ENCODE results near the gene MARCHF10.

MARCHF10 gene

DNA sequence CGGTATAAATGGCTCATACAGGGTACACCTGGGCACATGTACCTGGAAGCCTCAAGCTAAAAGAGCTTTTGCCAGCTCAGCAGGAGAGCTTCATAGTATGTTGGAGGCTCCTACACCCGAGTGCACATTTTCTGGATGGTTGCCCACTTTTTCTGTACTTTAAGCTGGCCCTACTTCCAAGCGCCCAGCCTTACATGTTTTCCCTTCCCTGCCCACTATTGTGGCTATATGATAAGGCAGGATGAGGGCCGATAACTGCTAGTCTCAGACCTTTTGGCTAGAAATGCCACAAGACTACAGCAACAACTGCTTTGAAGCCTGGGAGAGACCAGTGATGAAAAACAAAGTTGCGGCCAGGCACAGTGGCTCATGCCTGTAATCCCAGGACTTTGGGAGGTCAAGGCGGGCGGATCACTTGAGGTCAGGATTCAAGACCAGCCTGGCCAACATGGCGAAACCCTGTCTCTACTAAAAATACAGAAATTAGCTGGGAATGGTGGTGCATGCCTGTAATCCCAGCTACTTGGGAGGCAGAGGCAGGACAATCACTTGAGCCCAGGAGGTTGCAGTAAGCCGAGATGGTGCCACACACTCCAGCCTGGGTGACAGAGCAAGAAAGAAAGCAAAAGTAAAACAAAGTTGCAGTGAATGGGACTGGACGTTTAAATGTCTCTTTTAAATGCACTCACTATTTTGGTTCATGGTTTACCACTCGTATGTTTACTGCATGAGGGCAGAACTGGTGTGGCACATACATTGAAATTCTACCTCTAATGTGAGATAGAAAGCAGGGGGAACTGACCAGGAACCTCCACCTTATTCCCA lies 14.2 kb upstream of the MARCHF10 start:
- no peak for DNase-seq (ENCODE audit: low read depth in 2 of 2, low spot score in 1 of 2)

DNA sequence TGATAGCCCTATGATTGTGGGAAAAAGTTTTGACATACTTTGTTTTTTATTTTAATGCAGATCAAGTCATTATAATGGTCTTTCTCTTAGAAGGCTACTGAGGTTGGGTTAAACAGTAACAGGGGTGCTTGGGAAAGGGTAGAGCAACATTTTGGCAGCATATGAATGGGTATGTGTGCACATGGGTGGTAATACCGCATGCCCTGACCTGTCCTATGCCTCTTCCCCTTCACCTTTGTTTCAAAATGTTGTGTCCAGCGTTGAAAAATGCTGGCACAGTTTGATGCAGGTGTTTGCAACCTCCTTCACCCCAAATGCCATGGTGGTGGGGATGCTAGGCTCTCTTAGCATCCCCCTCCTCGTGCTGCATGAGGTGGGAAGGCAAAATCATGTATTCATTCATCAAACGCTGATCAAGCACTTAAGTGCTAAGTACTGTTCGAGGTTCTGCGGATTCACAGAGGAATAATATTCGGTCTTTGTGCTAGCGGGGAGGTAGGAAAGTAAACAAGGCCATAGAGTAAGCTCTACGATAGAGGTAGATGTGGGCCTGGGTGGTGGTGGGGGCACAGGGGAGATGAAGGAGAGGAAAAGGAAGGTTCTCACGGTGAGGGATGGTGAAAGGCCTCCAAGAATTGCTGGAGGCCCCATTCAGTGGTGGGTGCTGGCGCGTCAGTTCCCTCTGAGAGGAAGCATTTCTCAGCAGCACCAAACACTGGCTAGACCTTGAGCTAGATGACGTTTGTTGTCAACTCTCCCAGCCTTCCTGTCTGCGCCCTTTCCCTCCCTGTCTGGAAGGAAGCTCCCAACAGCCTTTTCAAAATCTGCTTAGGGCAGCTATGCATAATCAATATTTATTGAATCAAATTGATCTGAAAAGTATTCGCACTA lies 13.3 kb upstream of the MARCHF10 start:
- DNase-seq (ENCODE audit: low read depth in 2 of 2, low spot score in 1 of 2): no peak

DNA sequence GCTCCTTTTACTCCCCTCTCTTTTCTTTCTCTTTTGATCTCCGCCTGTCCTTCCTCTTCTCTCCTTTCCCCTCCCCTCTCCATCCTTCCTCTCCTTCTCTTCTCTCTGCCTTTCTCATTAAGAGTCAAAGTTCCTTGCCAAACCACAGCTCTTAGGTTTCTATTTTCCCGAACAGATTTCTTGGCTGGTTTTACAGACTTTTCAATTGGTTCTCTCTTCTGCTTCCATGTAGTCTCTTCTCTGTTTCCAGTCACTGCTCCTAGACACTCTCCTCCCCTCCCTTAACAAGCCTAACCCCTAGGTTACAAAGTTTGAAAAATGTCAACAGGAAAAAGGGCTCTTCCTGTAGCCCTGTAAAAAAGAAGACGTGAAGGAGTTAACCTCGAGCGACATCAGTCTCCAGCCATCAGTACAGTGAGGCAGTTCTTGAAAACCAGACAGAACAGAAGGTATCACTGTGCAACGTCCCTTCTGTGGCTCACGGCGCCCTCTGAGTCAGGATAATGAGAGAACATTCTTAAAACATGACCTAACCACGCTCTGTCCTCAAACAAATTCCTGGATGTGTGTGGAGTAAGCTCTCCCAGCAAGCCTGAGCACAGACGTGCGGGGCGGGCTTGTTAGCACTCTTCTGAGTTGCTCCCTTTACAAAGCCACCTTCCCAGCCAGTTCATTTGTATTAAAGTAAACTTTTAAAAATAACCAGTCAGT lies 11.6 kb upstream of the MARCHF10 start:
- DNase-seq (ENCODE audit: low read depth in 2 of 2, low spot score in 1 of 2): no peak

DNA sequence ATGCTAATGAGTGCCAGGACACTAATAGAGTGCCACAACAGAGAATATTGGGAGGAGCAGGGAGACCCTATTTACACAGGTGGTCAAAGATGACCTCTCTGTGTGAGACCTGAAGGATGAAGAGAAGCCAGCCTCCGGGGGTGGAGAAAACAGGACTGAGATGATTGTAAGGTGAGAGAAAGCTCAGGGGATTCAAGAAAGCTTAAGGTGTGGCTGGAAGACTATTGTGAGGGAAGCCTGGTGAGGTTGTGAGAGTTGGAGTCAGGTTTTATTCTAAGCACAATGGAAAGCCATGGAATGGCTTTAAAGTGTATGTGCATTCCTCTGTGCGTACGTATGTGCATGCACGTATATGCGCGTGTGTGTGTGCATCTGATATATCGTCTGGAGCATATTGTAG lies 10.4 kb upstream of the MARCHF10 start:
- no peak for DNase-seq (ENCODE audit: low read depth in 2 of 2, low spot score in 1 of 2)

DNA sequence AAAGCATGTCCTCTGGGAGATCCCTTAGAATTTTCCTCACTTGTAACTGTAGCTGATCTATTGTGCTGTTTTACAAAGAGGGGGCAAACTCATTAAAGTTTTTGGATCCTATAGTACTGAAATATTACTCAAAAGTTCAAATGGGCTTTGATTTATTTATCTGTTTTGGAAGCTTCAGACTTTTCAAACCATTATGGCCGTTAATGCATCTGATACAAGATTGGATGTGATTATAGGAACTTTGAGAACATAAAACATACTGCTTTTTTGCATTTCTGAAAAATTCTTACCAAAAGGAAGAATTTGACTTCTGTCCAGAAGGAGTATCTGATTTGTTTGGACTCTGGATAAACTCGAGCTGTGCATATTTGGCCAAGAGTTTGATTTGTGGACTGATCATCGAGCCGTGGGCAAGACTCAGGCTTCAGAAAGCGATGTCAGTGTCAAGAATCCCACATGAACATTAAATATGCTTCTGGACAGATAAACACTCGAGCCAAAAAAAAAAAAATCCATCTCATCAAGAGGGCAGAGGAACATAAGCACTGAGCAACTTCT lies 8.2 kb upstream of the MARCHF10 start:
- no peak for DNase-seq (ENCODE audit: low read depth in 2 of 2, low spot score in 1 of 2)

DNA sequence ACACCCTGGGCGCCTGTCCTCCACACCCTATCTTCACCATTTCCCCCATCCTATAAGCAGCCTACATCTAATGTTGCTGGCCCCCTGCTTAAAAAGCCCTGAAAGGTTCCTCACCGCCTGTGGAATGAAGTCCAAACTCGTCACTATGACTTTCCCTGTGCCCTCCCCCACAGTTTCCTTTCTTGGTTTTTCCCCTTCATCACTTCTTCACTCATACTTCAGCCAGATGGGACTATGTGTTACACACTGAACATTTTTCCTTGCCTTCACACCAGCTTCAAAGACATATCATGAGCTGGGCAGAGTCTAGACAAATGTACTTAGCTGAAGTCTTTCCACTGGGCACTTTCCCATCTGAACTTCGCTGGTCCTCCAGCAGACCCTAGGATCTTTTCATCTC lies 1.5 kb upstream of the MARCHF10 start:
- no peak for DNase-seq (ENCODE audit: low read depth in 2 of 2, low spot score in 1 of 2)

DNA sequence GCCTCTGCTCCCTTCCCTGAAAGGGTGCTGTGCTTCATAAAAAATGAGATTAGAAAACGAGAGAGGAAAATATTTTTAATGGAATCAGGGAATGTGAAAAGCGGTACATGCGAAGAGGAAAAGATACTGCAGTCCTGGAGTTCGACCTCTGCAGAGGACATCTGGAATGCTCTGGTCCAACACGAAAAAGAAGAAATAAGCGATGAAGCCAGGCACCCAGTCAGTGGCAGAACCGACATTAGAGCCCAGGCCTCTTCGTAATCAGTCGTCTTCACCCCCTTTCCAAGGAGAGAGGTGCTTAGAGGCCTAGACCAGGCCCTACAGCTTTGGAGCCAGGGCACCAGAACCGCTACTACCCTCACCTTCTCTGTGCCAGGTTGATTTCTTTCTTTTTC lies 459 bp upstream of the MARCHF10 start:
- no peak for DNase-seq (ENCODE audit: low read depth in 2 of 2, low spot score in 1 of 2)

DNA sequence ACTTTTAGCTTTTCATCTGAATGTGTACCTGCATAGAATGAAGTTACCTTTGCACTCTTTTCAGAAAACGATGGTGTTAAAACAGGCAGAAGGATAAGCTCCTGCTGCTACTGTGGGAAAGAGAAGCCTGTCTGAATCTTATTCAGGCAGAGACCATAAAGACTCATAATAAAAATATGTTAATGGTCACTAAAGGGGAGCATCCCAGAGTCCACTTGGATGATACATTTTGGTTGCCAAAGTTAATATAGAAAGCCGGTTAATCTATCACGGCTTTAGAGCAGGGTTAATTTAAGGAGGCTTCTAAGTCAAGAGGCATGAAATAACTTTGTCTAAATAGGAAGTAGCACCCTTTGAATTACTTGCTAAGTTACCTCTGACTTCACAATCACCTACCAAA lies 2.9 kb downstream of the MARCHF10 start:
- no peak for DNase-seq (ENCODE audit: low read depth in 2 of 2, low spot score in 1 of 2)

DNA sequence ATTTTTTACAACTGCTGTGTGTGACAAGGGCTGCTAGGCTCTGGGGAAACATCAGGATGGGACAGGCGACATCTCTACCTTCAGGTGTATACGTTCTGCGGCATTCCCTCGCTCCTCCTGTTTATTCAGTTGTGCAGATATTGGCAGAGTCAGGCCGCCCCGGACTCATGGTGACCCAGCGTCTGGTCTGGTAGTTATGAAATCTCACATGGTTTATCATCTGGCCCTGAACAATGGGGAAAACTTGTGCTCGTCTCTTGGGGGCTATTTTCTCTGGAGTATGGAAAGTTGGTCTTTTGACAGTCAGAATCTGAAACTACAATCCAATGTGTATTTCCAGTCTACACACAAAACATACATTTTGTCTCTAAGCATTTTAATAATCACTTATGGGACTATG lies 3.3 kb downstream of the MARCHF10 start:
- DNase-seq (ENCODE audit: low read depth in 2 of 2, low spot score in 1 of 2): no peak

DNA sequence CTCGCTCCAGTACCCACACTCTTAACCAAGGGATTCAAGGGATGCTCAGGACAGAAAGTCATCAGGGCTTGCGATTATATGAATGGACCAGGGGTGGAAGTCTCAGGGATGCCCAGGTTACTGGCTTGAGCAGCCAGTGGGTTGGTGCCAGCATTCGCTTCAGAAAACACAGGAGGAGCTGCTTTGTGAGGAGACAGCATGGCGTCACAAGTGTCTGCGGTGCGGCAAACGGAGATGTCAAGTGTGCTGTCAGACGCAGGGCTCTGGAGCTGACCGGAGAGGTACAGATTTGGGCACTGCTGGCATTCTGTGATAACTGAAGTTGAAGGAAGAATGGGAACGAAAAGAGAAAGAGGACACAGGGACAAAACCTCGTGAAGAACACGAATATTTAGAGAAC lies 4.1 kb downstream of the MARCHF10 start:
- DNase-seq (ENCODE audit: low read depth in 2 of 2, low spot score in 1 of 2): no peak

DNA sequence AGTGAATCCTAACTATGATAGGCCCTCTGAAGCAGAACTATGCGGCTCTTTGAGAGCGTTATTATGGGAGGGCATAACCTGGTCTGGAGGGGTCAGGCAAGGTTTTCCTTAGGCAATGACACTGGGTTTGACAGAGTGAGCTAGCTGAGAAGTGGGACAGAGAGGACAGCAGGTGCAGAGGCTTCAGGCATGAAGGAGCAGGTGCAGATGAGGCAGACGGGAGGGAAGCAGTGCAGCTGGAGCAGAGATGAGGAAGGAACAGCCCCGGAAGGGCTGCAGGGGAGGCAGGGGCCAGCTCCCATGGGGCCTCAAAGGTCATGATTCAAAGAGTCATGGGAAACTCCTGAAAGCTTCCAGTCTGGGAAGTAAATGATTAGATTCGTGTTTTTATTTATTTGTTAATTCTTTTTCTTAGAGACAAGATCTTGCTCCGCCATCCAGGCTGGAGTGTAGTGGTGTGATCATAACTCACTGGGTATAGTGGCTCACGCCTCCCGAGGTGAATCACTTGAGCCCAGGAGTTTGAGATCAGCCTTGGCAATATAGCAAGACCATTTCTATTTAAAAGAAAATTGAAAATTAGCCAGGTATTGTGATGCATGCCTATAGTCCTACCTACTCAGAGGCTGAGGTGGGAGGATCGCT lies 5.4 kb downstream of the MARCHF10 start:
- DNase-seq (ENCODE audit: low read depth in 2 of 2, low spot score in 1 of 2): no peak

DNA sequence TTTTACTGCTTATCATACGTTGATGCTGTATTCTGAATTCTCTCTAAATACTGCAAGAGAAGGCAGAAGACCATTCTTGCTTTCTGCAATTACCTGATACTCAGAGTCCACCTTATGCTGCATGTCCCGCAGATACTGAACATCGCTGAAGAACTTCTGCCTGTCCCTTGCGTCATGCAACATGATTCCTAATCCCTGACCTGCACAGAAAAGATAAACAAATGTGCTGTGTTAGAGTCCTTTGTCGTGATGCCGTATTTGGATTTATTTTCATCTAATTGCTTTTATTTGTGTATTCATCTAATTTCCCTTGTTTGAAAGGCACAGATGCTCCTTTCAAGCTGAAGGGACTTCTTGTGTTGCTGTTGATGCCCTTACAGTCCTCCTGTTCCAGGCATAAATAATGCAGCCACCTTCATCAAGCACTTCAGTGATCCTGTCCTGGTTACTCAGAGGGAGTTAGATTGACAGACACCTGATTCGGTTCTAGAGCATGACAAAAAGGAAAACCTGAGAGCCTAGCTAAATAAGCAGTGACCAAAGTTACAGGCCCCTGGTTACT lies 6.5 kb downstream of the MARCHF10 start:
- DNase-seq (ENCODE audit: low read depth in 2 of 2, low spot score in 1 of 2): no peak

DNA sequence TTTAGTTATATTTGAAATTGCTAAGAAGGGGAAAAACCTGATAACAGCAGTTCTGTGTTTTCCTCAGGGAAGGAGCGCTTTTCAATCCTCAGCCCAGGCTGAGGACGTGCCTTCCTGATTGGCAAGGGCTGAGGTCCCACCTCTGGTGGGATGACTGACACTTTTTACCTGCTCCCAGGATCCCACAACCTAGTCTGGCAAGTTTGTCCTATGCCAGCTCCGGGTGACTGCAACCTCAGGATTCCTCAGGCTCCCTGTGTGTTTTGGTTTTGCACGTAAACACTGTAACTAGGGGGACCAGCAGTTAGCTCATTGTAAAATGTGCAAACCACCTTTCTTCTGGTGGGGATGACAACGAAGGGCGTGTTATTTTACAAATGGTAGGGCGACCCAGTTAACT lies 7.5 kb downstream of the MARCHF10 start:
- no peak for DNase-seq (ENCODE audit: low read depth in 2 of 2, low spot score in 1 of 2)

DNA sequence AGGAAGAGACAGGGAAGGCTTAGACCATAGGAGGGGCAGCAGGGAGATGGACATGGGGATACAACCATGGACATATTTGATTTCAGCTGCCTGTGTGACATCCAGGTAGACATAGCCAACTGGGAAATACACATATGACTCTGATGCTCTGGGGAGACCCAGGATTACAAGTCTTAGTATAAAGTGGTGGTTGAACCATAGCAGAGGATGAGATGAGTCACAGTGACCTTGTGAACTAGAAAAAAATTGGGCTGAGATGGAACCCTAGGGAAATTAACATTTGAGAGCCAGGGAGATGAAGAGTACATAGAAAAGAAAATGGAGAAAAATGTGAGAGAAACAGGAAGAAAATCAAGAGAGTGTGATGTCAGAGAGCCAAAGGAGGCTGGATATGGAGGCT lies 10.2 kb downstream of the MARCHF10 start:
- DNase-seq (ENCODE audit: low read depth in 2 of 2, low spot score in 1 of 2): no peak

DNA sequence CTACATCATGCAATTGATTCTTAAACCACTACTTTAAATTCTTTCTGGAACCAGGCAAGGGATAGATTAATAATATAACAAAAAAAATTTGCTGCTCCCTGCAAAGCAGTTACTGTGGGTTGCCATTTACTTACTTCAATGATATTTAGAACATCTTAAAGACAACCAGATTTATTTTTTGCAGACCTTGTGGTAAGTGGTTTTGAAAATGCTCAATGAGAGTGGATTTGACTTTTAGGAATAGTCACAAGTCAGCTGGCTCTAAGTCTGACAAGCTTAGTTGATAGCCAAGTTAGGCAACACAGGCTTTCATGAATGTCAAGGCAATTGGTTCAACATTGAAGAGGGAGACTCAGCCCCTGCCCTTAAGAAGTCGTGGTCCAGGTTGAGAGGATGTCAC lies 11.8 kb downstream of the MARCHF10 start:
- DNase-seq (ENCODE audit: low read depth in 2 of 2, low spot score in 1 of 2): no peak

DNA sequence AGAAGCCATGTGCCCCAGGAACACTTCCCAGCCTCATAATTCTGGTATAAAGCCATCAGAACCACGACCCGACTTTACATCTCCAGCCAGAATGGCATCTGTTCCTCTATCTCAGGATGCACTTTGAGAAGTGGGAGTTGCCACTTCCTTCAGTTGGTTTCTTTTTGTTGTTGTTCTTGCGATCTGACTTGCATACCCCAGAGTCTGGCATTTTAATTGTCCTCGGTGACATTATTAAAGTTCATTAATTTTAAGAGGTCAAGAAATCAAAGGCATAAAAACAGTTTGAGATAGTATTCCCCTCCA lies 13.5 kb downstream of the MARCHF10 start:
- no peak for DNase-seq (ENCODE audit: low read depth in 2 of 2, low spot score in 1 of 2)

DNA sequence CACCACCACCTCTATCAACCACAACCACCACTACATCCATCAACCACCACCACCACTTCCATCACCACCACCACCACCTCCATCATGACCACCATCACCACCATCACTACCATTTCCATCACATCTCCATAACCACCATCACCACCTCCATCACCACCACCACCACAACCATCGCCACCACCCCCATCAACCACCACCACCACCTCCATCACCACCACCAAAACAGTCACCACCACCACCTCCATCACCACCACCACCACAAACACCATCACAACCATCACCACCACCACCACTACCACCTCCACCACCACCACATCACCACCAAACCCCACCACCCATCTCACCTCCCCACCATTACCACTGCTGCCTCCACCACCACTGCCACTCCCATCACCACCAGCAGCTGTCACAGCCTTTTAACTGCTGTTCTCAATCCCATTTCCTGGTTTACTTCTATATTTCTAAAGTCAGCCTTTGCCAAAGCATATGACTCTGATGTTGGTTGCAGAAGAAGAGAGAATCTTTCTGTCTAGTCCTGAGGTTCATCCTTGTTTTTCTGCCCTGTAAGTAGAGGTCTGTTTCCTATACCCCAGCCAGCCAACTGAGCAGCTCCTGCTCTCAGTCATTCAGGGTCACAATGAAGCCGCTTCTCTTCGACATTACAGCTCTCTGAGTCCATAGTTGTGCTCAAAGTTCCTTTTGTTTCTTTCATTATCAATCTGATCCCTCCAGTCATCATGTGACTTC lies 14.0 kb downstream of the MARCHF10 start:
- no peak for DNase-seq (ENCODE audit: low read depth in 2 of 2, low spot score in 1 of 2)

DNA sequence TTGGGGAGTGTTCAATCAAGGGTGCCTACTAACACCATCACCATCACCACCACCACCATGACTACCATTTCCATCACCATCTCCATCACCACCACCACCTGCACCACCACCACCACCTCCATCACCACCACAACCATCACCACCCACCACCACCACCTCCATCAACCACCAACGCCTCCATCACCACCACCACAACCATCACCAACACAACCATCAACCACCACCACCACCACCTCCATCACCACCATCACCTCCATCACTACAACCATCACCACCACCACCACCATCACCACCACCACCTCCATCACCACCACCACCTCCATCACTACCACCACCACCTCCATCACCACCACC lies 15.7 kb downstream of the MARCHF10 start:
- DNase-seq (ENCODE audit: low read depth in 2 of 2, low spot score in 1 of 2): no peak

DNA sequence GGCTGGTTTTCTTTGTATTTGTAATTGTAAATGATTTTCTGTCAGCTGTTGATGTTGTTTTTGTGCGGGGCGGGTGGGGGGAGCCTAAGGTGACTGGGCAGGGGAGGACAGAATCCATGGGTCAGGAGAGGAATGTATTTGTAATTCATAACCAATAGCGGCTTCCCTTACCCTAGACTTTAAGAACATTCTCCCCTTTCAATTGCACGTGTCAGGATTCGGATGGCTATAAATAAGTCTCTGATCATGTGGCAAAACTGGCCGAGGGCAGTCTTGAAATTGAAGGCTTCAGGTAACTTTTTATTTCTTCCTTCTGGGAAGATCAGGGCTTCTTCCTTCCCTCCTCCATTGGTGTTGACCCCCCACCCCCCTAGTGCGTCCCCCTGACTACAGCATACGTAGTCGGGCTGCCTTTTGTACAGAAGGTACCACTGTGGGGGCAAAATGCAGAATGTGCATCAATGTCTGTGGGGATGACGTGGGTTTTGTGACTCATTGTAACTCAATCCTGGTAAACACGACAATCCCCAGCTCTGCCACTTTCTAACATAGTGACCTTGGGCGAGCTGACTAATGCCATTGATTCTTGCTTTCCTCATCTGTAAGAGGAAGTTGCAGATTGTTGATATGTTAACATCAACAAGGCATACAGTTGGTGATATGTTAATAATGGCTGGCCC lies 16.2 kb downstream of the MARCHF10 start:
- no peak for DNase-seq (ENCODE audit: low read depth in 2 of 2, low spot score in 1 of 2)
